Measurements from ENCODE around the gene SYT12.

Gene SYT12

DNA sequence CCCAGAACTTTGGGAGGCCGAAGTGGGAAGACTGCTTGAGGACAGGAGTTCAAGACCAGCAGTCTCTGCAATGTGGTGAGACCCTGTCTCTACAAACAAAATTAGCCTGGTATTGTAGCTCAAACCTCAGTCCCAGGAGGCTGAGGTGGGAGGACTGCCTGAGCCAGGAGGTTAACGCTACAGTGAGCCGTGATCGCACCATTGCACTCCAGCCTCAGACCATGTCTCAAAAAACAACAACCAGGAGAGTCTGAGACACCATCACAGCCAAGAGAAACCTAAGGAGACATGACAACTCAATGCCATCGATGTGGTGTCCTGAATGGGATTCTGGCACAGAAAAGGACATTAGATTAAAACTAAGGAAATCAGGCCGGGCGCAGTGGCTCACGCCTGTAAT lies 67.8 kb downstream of the SYT12 start:
- no peak for TF ChIP-seq TAF1 (IDR thresholded peaks at IDR 0.05; ENCODE audit: borderline replicate concordance, insufficient read depth, low read length)
- TF ChIP-seq FOXP2 (optimal IDR thresholded peaks at IDR 0.05; ENCODE audit: borderline replicate concordance, extremely low read depth, extremely low read length, insufficient read depth): no peak
- no peak for TF ChIP-seq POLR2AphosphoS5 (IDR thresholded peaks at IDR 0.05; ENCODE audit: low read depth, low read length)
- no peak for TF ChIP-seq SIN3A (IDR thresholded peaks at IDR 0.05; ENCODE audit: borderline replicate concordance, insufficient read depth, low read length)
- TF ChIP-seq, protein P1, sequence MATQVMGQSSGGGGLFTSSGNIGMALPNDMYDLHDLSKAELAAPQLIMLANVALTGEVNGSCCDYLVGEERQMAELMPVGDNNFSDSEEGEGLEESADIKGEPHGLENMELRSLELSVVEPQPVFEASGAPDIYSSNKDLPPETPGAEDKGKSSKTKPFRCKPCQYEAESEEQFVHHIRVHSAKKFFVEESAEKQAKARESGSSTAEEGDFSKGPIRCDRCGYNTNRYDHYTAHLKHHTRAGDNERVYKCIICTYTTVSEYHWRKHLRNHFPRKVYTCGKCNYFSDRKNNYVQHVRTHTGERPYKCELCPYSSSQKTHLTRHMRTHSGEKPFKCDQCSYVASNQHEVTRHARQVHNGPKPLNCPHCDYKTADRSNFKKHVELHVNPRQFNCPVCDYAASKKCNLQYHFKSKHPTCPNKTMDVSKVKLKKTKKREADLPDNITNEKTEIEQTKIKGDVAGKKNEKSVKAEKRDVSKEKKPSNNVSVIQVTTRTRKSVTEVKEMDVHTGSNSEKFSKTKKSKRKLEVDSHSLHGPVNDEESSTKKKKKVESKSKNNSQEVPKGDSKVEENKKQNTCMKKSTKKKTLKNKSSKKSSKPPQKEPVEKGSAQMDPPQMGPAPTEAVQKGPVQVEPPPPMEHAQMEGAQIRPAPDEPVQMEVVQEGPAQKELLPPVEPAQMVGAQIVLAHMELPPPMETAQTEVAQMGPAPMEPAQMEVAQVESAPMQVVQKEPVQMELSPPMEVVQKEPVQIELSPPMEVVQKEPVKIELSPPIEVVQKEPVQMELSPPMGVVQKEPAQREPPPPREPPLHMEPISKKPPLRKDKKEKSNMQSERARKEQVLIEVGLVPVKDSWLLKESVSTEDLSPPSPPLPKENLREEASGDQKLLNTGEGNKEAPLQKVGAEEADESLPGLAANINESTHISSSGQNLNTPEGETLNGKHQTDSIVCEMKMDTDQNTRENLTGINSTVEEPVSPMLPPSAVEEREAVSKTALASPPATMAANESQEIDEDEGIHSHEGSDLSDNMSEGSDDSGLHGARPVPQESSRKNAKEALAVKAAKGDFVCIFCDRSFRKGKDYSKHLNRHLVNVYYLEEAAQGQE (IDR thresholded peaks at IDR 0.05; ENCODE audit: insufficient read depth in 1 of 2, low read depth in 2 of 2, low read length in 2 of 2): no peak

DNA sequence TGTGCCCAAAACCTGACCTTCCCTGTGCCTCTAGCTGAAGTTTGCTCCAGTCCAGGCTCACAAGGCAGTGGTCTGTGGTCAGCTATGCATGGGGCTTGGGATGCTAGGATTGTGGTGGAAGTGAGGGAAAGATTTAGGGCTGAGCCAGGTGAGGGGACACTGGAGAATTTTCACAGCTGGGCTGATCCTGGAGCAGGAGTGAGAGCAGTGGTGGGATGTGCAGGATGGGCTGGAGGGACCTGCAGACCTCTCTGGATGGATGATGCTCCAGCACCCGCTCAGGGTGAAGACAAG lies 72.2 kb downstream of the SYT12 start:
- TF ChIP-seq SIN3A (IDR thresholded peaks at IDR 0.05; ENCODE audit: borderline replicate concordance, insufficient read depth, low read length): no peak
- TF ChIP-seq, protein P1 (IDR thresholded peaks at IDR 0.05; ENCODE audit: insufficient read depth in 1 of 2, low read depth in 2 of 2, low read length in 2 of 2): no peak
- TF ChIP-seq TAF1 (IDR thresholded peaks at IDR 0.05; ENCODE audit: borderline replicate concordance, insufficient read depth, low read length): no peak
- no peak for TF ChIP-seq FOXP2 (optimal IDR thresholded peaks at IDR 0.05; ENCODE audit: borderline replicate concordance, extremely low read depth, extremely low read length, insufficient read depth)
- no peak for TF ChIP-seq POLR2AphosphoS5 (IDR thresholded peaks at IDR 0.05; ENCODE audit: low read depth, low read length)

DNA sequence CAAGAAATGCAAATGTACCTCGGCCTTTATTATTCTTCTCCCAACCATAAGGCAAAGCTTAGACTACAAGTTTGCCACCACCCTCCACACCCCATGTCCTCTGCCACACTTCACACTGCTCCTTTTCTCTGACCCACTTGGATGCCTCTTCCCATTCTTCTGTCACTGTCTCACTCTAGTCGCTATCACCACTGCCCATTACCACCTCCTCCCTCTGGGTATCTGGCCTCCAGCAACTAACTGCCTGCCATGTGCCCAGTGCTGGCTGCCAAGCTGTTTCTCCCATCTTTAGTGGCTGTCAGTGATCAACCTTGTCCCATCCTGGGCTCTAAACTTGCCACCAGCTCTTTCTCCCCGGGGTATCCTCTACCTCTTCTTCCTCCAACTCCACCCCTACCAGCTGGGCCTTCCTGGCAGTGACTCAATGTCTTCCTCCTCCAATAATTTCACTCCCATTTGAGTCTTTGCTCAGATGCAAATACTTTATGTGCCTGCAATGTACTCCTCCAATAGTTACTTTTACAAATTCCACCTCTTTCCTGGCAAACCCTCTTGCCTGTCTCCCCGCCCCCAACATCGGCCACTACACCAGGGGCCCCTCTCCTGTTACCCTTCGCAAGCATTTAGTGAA lies 76.0 kb downstream of the SYT12 start:
- TF ChIP-seq FOXP2 (optimal IDR thresholded peaks at IDR 0.05; ENCODE audit: borderline replicate concordance, extremely low read depth, extremely low read length, insufficient read depth): no peak
- TF ChIP-seq POLR2AphosphoS5 (IDR thresholded peaks at IDR 0.05; ENCODE audit: low read depth, low read length): no peak
- TF ChIP-seq SIN3A (IDR thresholded peaks at IDR 0.05; ENCODE audit: borderline replicate concordance, insufficient read depth, low read length): no peak
- TF ChIP-seq TAF1 (IDR thresholded peaks at IDR 0.05; ENCODE audit: borderline replicate concordance, insufficient read depth, low read length): no peak
- TF ChIP-seq, protein P1 (IDR thresholded peaks at IDR 0.05; ENCODE audit: insufficient read depth in 1 of 2, low read depth in 2 of 2, low read length in 2 of 2): no peak

DNA sequence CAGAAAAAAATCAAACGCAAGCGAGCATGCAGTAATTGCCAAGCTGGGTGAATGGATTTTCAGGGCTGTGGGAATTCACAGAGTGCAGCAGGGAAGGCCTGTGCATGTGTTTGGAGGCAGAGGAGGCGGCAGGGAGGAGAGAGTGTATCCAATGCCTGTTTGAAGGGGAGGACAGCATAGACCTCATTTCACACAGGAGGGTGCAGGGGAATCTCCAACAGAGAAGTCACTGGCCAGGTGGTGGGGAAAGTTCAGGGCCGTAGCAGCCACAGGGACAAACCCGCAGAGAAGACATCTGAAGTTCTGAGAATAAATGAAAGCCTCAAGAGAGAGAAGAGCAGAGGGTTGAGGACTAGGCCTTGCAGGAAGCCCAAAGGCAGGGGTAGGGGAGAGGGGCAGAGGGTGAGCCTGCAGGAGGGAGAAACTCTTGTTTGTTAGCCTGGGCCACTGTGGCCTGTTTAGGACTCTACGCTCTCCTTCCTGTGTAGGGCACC lies 76.9 kb downstream of the SYT12 start:
- TF ChIP-seq SIN3A (IDR thresholded peaks at IDR 0.05; ENCODE audit: borderline replicate concordance, insufficient read depth, low read length): no peak
- no peak for TF ChIP-seq FOXP2 (optimal IDR thresholded peaks at IDR 0.05; ENCODE audit: borderline replicate concordance, extremely low read depth, extremely low read length, insufficient read depth)
- TF ChIP-seq, protein P1 (IDR thresholded peaks at IDR 0.05; ENCODE audit: insufficient read depth in 1 of 2, low read depth in 2 of 2, low read length in 2 of 2): no peak
- no peak for TF ChIP-seq POLR2AphosphoS5 (IDR thresholded peaks at IDR 0.05; ENCODE audit: low read depth, low read length)
- TF ChIP-seq TAF1 (IDR thresholded peaks at IDR 0.05; ENCODE audit: borderline replicate concordance, insufficient read depth, low read length): no peak
